HepG2 (cell line): ENCODE measurements around the gene PCGF2. TPM values are rescaled to one million over a fixed set of nuclear protein-coding genes. Genes with fewer than 3 reads are reported as not detected.

Experiments used
- EP300 ChIP-seq, 3 experiments: sonication (generic) in 1 of 3; formaldehyde crosslinking in 1 of 3; IDR thresholded peaks; 2 replicates each; pipeline versions ENCODE4 v1.5.1 to v1.6.1; 2011 to 2020; ENCODE audit warnings: low read depth in 2 of 3, low read length in 2 of 3, borderline replicate concordance in 1 of 3, improper control_type of control experiment in 1 of 3, mild to moderate bottlenecking in 1 of 3, missing genetic modification reagents in 1 of 3, moderate library complexity in 1 of 3
- GATAD2A ChIP-seq: IDR thresholded peaks from 2 replicates; pipeline ENCODE4 v1.6.1; 2016
- GPN1 ChIP-seq: sonication (generic); formaldehyde crosslinking; IDR thresholded peaks from 2 replicates; pipeline ENCODE4 v1.5.1; 2020; ENCODE audit warnings: missing genetic modification reagents, borderline replicate concordance
- HBP1 ChIP-seq: IDR thresholded peaks from 2 replicates; pipeline ENCODE4 v1.6.1; 2016; ENCODE audit warnings: low read depth, control low read depth
- PRPF4 ChIP-seq: fragments of 200-400 bp; formaldehyde crosslinking; IDR thresholded peaks from 2 replicates; pipeline ENCODE4 v1.6.1; 2016; ENCODE audit warnings: low read length, low read depth; ENCODE audit not compliant: poor library complexity, severe bottlenecking
- RARA ChIP-seq: IDR thresholded peaks from 2 replicates; pipeline ENCODE4 v1.6.1; 2016; ENCODE audit warnings: missing genetic modification reagents, missing compliant biosample characterization
- RELA ChIP-seq: sonication (generic); formaldehyde crosslinking; IDR thresholded peaks from 2 replicates; pipeline ENCODE4 v1.4.0; 2020; ENCODE audit warnings: missing genetic modification reagents
- ZNF468 ChIP-seq: sonication (generic); formaldehyde crosslinking; IDR thresholded peaks from 2 replicates; pipeline ENCODE4 v1.8.0; 2022; ENCODE audit warnings: mild to moderate bottlenecking, moderate library complexity, missing genetic modification reagents
- ZNF609 ChIP-seq: sonication (generic); formaldehyde crosslinking; IDR thresholded peaks from 2 replicates; pipeline ENCODE4 v1.4.0; 2020; ENCODE audit warnings: mild to moderate bottlenecking, missing genetic modification reagents, borderline replicate concordance
- polyA plus RNA-seq, 8 experiments: library from polyadenylated mRNA; depleted of rRNA in 3 of 8; stranded (reverse) in 7 of 8; unstranded in 1 of 8; fragments of >200 nt; fragmentation: Illumina TruSeq in 4 of 8; extraction: Trizol in 4 of 8; gene quantifications; 2 replicates each; pipeline versions ENCODE4 v1.2.1 to v1.2.3, GENCODE V29; 2011 to 2016; ENCODE audit warnings: low read depth in 4 of 8, missing spikeins in 1 of 8, mixed read lengths in 1 of 8; ENCODE audit not compliant: insufficient read depth in 1 of 8
- total RNA-seq, 5 experiments: library from RNA; depleted of rRNA; stranded (reverse); fragments of >200 nt; fragmentation: Illumina TruSeq; extraction: Trizol; gene quantifications; 2 replicates each; pipeline ENCODE4 v1.2.3, GENCODE V29; 2016; ENCODE audit warnings: low read depth in 1 of 5
- TF ChIP-seq, protein P1 (sequence below): sonication (generic); formaldehyde crosslinking; IDR thresholded peaks from 2 replicates; pipeline ENCODE4 v1.5.0; 2020; ENCODE audit warnings: missing genetic modification reagents
- TF ChIP-seq, protein P2 (sequence below): sonication (generic); formaldehyde crosslinking; IDR thresholded peaks from 2 replicates; pipeline ENCODE4 v1.4.0; 2020; ENCODE audit warnings: missing genetic modification reagents, mild to moderate bottlenecking, borderline replicate concordance
- TF ChIP-seq, protein P3 (sequence below): sonication (generic); formaldehyde crosslinking; IDR thresholded peaks from 2 replicates; pipeline ENCODE4 v1.5.0; 2020; ENCODE audit warnings: missing genetic modification reagents

The PCGF2 gene
- total and polyA plus RNA-seq, 2 of the 13 experiments (the other 11 are each of a cell fraction or from before 2014, with no cell fraction given) = 11.6 to 29.4 TPM

GRCh38 chr17:38693700-38694329 lies 54.3 kb downstream of the PCGF2 start (continued):
- TF ChIP-seq HBP1 (CRISPR knock-in tag) (0 out of 2 replicates have a peak, but pooled peaks have one; percentile 32), GATAD2A (CRISPR knock-in tag) (0 out of 2 replicates have a peak, but pooled peaks have one; percentile 19), ZNF468 (CRISPR knock-in tag) (0 out of 2 replicates have a peak, but pooled peaks have one; percentile 61), ZNF609 (peak; percentile 30; the same call in 1 of the 2 replicates), EP300 (IDR thresholded peaks at IDR 0.05; ENCODE audit: low read depth in 2 of 2, low read length in 2 of 2) (0 out of 4 replicates have a peak, but pooled peaks of 1 of the 2 experiments have one; percentile 10), EP300 (CRISPR knock-in tag; IDR thresholded peaks at IDR 0.05; ENCODE audit: borderline replicate concordance) (no peak), PRPF4 (no peak), RARA (CRISPR knock-in tag) (no peak), GPN1 (no peak), RELA (CRISPR knock-in tag) (no peak; the same call in 1 of the 2 replicates)
- TF ChIP-seq, protein P1, sequence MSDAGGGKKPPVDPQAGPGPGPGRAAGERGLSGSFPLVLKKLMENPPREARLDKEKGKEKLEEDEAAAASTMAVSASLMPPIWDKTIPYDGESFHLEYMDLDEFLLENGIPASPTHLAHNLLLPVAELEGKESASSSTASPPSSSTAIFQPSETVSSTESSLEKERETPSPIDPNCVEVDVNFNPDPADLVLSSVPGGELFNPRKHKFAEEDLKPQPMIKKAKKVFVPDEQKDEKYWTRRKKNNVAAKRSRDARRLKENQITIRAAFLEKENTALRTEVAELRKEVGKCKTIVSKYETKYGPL (CRISPR knock-in tag) = no peak
- TF ChIP-seq, protein P2, sequence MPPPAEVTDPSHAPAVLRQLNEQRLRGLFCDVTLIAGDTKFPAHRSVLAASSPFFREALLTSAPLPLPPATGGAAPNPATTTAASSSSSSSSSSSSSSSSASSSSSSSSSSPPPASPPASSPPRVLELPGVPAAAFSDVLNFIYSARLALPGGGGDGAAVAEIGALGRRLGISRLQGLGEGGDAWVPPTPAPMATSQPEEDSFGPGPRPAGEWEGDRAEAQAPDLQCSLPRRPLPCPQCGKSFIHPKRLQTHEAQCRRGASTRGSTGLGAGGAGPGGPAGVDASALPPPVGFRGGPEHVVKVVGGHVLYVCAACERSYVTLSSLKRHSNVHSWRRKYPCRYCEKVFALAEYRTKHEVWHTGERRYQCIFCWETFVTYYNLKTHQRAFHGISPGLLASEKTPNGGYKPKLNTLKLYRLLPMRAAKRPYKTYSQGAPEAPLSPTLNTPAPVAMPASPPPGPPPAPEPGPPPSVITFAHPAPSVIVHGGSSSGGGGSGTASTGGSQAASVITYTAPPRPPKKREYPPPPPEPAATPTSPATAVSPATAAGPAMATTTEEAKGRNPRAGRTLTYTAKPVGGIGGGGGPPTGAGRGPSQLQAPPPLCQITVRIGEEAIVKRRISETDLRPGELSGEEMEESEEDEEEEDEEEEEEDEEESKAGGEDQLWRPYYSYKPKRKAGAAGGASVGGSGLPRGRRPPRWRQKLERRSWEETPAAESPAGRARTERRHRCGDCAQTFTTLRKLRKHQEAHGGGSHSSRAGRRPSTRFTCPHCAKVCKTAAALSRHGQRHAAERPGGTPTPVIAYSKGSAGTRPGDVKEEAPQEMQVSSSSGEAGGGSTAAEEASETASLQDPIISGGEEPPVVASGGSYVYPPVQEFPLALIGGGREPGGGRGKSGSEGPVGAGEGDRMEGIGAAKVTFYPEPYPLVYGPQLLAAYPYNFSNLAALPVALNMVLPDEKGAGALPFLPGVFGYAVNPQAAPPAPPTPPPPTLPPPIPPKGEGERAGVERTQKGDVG (CRISPR knock-in tag) = no peak; the same call in 1 of the 2 replicates
- TF ChIP-seq, protein P3, sequence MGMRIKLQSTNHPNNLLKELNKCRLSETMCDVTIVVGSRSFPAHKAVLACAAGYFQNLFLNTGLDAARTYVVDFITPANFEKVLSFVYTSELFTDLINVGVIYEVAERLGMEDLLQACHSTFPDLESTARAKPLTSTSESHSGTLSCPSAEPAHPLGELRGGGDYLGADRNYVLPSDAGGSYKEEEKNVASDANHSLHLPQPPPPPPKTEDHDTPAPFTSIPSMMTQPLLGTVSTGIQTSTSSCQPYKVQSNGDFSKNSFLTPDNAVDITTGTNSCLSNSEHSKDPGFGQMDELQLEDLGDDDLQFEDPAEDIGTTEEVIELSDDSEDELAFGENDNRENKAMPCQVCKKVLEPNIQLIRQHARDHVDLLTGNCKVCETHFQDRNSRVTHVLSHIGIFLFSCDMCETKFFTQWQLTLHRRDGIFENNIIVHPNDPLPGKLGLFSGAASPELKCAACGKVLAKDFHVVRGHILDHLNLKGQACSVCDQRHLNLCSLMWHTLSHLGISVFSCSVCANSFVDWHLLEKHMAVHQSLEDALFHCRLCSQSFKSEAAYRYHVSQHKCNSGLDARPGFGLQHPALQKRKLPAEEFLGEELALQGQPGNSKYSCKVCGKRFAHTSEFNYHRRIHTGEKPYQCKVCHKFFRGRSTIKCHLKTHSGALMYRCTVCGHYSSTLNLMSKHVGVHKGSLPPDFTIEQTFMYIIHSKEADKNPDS = no peak
